Measurements from ENCODE around the gene TMEM181. TPM values are rescaled to one million over a fixed set of nuclear protein-coding genes. Genes with fewer than 3 reads are reported as not detected.
"Not testable (repeated sequence)": the region's sequence is repeated elsewhere in the genome, so short reads cannot be mapped to it uniquely, and the experiment has no call there.

The TMEM181 gene
- total and polyA plus RNA-seq, 2 experiments from 2014 or later = 11.9 to 25.2 TPM

DNA sequence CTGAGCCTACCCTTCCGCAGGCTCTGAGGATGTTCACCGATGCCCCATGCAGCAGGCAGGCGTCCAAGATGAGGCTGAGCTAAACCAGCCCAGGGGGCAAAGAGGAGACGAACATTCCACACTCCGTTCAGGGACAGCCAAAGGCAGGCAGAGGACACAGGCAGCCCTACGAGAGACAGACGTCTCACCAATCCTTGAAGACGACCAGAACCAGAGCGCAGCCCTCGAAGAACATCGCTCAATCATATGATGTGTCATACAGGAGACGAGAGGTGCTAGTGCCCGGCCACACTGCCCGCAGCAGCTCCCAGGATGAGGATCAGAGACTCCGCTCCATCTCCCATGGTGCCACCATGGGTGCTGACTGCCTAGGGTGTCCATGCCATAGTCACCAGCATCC, 35.6 kb upstream of the TMEM181 start:
- Histone ChIP-seq H3K4me2 (no peak overlapping the region), H4K20me1 (replicated peaks; ENCODE audit: insufficient read depth) (no peaks in the 10 kb centered on the region), H3K36me3 (ENCODE audit: insufficient read depth) (peaks cover 8% of the 10 kb centered on the region; the same call in 1 of the 2 replicates), H2AFZ (no peak overlapping the region), H3K27me3 (ENCODE audit: insufficient read depth) (no peaks in the 10 kb centered on the region), H3K4me3 (no peak overlapping the region), H3K79me2 (replicated peaks; ENCODE audit: insufficient read depth) (no peaks in the 10 kb centered on the region), H3K4me1 (ENCODE audit: insufficient read depth) (no peaks in the 10 kb centered on the region), H3F3A (replicated peaks; ENCODE audit: low read depth) (no peaks in the 10 kb centered on the region), H3K9me2 (ENCODE audit: insufficient read depth) (no peaks in the 10 kb centered on the region), H3K27ac (ENCODE audit: low read depth) (no peak overlapping the region)
- DNase-seq (ENCODE audit: low spot score) (no peak), ATAC-seq (no peak)
- Mint-ChIP-seq H3K4me1 (peaks cover 4% of the 10 kb centered on the region), H3K4me3 (no peak overlapping the region), H3K9me3 (peaks cover 18% of the 10 kb centered on the region), H3K27me3 (ENCODE audit: insufficient read depth, low read depth, poor library complexity) (peaks cover 15% of the 10 kb centered on the region), H3K27ac (no peak overlapping the region), H3K36me3 (ENCODE audit: low read depth) (peaks cover 2% of the 10 kb centered on the region; the same call in 1 of the 3 replicates)
- TF ChIP-seq ZNF331 (CRISPR knock-in tag; IDR thresholded peaks at IDR 0.05; ENCODE audit: low read depth) (no peak), CREB1 (CRISPR knock-in tag; IDR thresholded peaks at IDR 0.05; ENCODE audit: low read depth) (no peak), STAT1 (IDR thresholded peaks at IDR 0.05; ENCODE audit: unreplicated experiment) (no peak), EZH2phosphoT487 (IDR thresholded peaks at IDR 0.05; ENCODE audit: unreplicated experiment) (no peak), JUNB (IDR thresholded peaks at IDR 0.05; ENCODE audit: unreplicated experiment) (no peak)
- TF ChIP-seq, protein P1, sequence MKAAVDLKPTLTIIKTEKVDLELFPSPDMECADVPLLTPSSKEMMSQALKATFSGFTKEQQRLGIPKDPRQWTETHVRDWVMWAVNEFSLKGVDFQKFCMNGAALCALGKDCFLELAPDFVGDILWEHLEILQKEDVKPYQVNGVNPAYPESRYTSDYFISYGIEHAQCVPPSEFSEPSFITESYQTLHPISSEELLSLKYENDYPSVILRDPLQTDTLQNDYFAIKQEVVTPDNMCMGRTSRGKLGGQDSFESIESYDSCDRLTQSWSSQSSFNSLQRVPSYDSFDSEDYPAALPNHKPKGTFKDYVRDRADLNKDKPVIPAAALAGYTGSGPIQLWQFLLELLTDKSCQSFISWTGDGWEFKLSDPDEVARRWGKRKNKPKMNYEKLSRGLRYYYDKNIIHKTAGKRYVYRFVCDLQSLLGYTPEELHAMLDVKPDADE (IDR thresholded peaks at IDR 0.05) = no peak
- TF ChIP-seq, protein P2, sequence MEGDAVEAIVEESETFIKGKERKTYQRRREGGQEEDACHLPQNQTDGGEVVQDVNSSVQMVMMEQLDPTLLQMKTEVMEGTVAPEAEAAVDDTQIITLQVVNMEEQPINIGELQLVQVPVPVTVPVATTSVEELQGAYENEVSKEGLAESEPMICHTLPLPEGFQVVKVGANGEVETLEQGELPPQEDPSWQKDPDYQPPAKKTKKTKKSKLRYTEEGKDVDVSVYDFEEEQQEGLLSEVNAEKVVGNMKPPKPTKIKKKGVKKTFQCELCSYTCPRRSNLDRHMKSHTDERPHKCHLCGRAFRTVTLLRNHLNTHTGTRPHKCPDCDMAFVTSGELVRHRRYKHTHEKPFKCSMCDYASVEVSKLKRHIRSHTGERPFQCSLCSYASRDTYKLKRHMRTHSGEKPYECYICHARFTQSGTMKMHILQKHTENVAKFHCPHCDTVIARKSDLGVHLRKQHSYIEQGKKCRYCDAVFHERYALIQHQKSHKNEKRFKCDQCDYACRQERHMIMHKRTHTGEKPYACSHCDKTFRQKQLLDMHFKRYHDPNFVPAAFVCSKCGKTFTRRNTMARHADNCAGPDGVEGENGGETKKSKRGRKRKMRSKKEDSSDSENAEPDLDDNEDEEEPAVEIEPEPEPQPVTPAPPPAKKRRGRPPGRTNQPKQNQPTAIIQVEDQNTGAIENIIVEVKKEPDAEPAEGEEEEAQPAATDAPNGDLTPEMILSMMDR (conservative IDR thresholded peaks at IDR 0.05; ENCODE audit: low read depth in 2 of 2) = no peak

DNA sequence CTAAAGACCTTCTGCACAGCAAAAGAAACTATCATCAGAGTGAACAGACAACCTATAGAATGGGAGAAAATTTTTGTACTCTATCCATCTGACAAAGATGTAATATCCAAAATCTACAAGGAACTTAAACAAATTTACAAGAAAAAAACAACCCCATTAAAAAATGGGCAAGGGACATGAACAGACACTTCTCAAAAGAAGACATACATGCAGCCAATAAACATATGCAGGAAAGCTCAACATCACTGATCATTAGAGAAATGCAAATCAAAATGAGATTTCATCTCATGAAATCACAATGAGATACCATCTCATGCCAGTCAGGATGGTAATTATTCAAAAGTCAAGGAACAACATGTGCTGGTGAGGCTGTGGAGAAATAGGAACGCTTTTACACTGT, 32.0 kb upstream of the TMEM181 start:
- not testable (repeated sequence) for DNase-seq (ENCODE audit: low spot score); H3K79me2 ChIP-seq (replicated peaks; ENCODE audit: insufficient read depth); H3K36me3 Mint-ChIP-seq (ENCODE audit: low read depth); H3K4me3 Mint-ChIP-seq; H3K27ac Mint-ChIP-seq; H3F3A ChIP-seq (replicated peaks; ENCODE audit: low read depth); H2AFZ ChIP-seq; H3K27ac ChIP-seq (ENCODE audit: low read depth); H4K20me1 ChIP-seq (replicated peaks; ENCODE audit: insufficient read depth); H3K4me2 ChIP-seq; ATAC-seq; H3K27me3 ChIP-seq (ENCODE audit: insufficient read depth); H3K9me2 ChIP-seq (ENCODE audit: insufficient read depth); H3K36me3 ChIP-seq (ENCODE audit: insufficient read depth); H3K4me1 Mint-ChIP-seq; H3K4me3 ChIP-seq; H3K4me1 ChIP-seq (ENCODE audit: insufficient read depth)
- Mint-ChIP-seq H3K27me3 (ENCODE audit: insufficient read depth, low read depth, poor library complexity) (peaks cover 14% of the 10 kb centered on the region), H3K9me3 (peaks cover 18% of the 10 kb centered on the region)

DNA sequence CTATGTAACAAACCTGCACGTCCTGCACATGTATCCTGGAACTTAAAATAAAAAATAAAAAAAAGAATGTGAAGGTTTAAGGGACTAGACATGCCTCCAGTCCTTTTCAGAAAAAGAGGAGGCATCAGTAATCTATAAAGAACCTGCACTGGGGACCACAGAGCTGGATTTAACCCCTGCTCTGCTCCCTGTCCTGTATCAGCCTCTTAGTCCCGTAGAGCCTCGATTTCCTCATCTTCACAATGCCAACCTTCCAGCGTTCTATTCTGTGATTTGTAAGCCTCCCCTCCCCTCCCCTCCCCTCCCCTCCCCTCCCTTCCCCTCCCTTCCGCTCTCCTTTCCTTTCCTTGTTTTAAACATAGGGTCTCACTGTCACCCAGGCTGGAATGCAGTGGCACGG, 31.1 kb upstream of the TMEM181 start:
- H3K27ac Mint-ChIP-seq = no peak overlapping the region
- no peaks in the 10 kb centered on the region for H4K20me1 ChIP-seq (replicated peaks; ENCODE audit: insufficient read depth)
- peaks cover under 1% of the 10 kb centered on the region; the same call in 1 of the 3 replicates for H3K36me3 Mint-ChIP-seq (ENCODE audit: low read depth)
- ATAC-seq (no peak), DNase-seq (ENCODE audit: low spot score) (no peak)
- H3F3A ChIP-seq (replicated peaks; ENCODE audit: low read depth) = no peaks in the 10 kb centered on the region
- no peak overlapping the region for H2AFZ ChIP-seq
- H3K9me2 ChIP-seq (ENCODE audit: insufficient read depth) = no peaks in the 10 kb centered on the region
- H3K4me3 ChIP-seq = no peak overlapping the region
- no peak overlapping the region for H3K4me2 ChIP-seq
- no peaks in the 10 kb centered on the region for H3K79me2 ChIP-seq (replicated peaks; ENCODE audit: insufficient read depth)
- no peaks in the 10 kb centered on the region for H3K4me1 ChIP-seq (ENCODE audit: insufficient read depth)
- H3K4me3 Mint-ChIP-seq = no peak overlapping the region
- peaks cover 18% of the 10 kb centered on the region for H3K9me3 Mint-ChIP-seq
- no peak overlapping the region for H3K27ac ChIP-seq (ENCODE audit: low read depth)
- peaks cover 8% of the 10 kb centered on the region; the same call in 1 of the 2 replicates for H3K36me3 ChIP-seq (ENCODE audit: insufficient read depth)
- peaks cover 10% of the 10 kb centered on the region for H3K27me3 Mint-ChIP-seq (ENCODE audit: insufficient read depth, low read depth, poor library complexity)
- H3K27me3 ChIP-seq (ENCODE audit: insufficient read depth) = no peaks in the 10 kb centered on the region
- H3K4me1 Mint-ChIP-seq = no peaks in the 10 kb centered on the region
- TF ChIP-seq ZNF331 (CRISPR knock-in tag; IDR thresholded peaks at IDR 0.05; ENCODE audit: low read depth) = no peak
- TF ChIP-seq, protein P1 (IDR thresholded peaks at IDR 0.05) = no peak
- TF ChIP-seq CREB1 (CRISPR knock-in tag; IDR thresholded peaks at IDR 0.05; ENCODE audit: low read depth) = no peak
- TF ChIP-seq EZH2phosphoT487 (IDR thresholded peaks at IDR 0.05; ENCODE audit: unreplicated experiment) = no peak
- TF ChIP-seq POLR2AphosphoS5 (IDR thresholded peaks at IDR 0.05; ENCODE audit: low read depth) = no peak
- no peak for TF ChIP-seq STAT1 (IDR thresholded peaks at IDR 0.05; ENCODE audit: unreplicated experiment)
- TF ChIP-seq ZNF114 (CRISPR knock-in tag; IDR thresholded peaks at IDR 0.05) = no peak
- TF ChIP-seq NANOG (IDR thresholded peaks at IDR 0.05; ENCODE audit: borderline replicate concordance) = no peak
- TF ChIP-seq, protein P2 (conservative IDR thresholded peaks at IDR 0.05; ENCODE audit: low read depth in 2 of 2) = no peak

Data from GM23338 (cell line).